SK-N-MC (cell line): Measurements from ENCODE around the gene ZBTB38.
A peak's percentile ranks its signal among the peaks of the same experiment; 100 is the strongest.

Experiments
- DNase-seq: peaks from one replicate; pipeline ENCODE4 v3.0.0-alpha.2; 2011; ENCODE audit warnings: low read depth, low spot score
- H3K27ac ChIP-seq: fragments of 200-600 bp; sonication (generic); 2 replicates; pipeline ENCODE4 v1.5.1; 2016; ENCODE audit warnings: mixed run types
- H3K36me3 ChIP-seq: fragments of 200-600 bp; sonication (generic); 2 replicates; pipeline ENCODE4 v1.6.1; 2017; ENCODE audit warnings: antibody characterized with exemption, low read length, mixed read lengths; ENCODE audit not compliant: insufficient read depth
- H3K4me3 ChIP-seq: fragments of 200-600 bp; sonication (generic); 2 replicates; pipeline ENCODE4 v1.5.1; 2016
- H3K9ac ChIP-seq: fragments of 200-600 bp; sonication (generic); 2 replicates; pipeline ENCODE4 v1.8.0; 2017; ENCODE audit warnings: mixed run types, mixed read lengths; ENCODE audit not compliant: insufficient read length
- H3K9me3 ChIP-seq: fragments of 200-600 bp; sonication (generic); 2 replicates; pipeline ENCODE4 v1.6.1; 2017; ENCODE audit warnings: low read depth, mild to moderate bottlenecking, antibody characterized with exemption, low read length, moderate library complexity, mixed read lengths
- EZH2 ChIP-seq: fragments of 200-600 bp; sonication (generic); IDR thresholded peaks from one replicate; pipeline ENCODE4 v1.6.1; 2017; ENCODE audit warnings: antibody characterized with exemption
- FOXP2 ChIP-seq: optimal IDR thresholded peaks from 2 replicates; pipeline ENCODE3; 2011; ENCODE audit warnings: mild to moderate bottlenecking, moderate library complexity; ENCODE audit not compliant: insufficient read depth; ENCODE audit errors: extremely low read length, control extremely low read depth
- POLR2AphosphoS5 ChIP-seq: IDR thresholded peaks from 2 replicates; pipeline ENCODE4 v1.6.1; 2012; ENCODE audit warnings: mild to moderate bottlenecking, low read depth, low read length, borderline replicate concordance

ZBTB38 gene

GRCh38 chr3:141354517-141354916 lies 13.8 kb upstream of the ZBTB38 start:
- Histone ChIP-seq H3K4me3 (no peak overlapping the region), H3K9me3 (no peaks in the 10 kb centered on the region), H3K36me3 (no peaks in the 10 kb centered on the region), H3K27ac (no peak overlapping the region), H3K9ac (no peak overlapping the region)
- DNase-seq: no peak
- TF ChIP-seq EZH2 (no peak), POLR2AphosphoS5 (no peak), FOXP2 (no peak)

- TF ChIP-seq POLR2AphosphoS5 (no peak), FOXP2 (no peak), EZH2 (no peak)
- Histone ChIP-seq H3K36me3 (no peaks in the 10 kb centered on the region), H3K4me3 (no peak overlapping the region), H3K27ac (no peak overlapping the region), H3K9ac (no peak overlapping the region), H3K9me3 (no peaks in the 10 kb centered on the region)
- DNase-seq: no peak
Measured at GRCh38 chr3:141355242-141355641, 13.1 kb upstream of the ZBTB38 start.

- Histone ChIP-seq H3K36me3 (no peaks in the 10 kb centered on the region), H3K27ac (no peak overlapping the region), H3K9ac (no peak overlapping the region), H3K9me3 (no peaks in the 10 kb centered on the region), H3K4me3 (no peak overlapping the region)
- TF ChIP-seq EZH2 (no peak), POLR2AphosphoS5 (no peak), FOXP2 (no peak)
- no peak for DNase-seq
Measured at GRCh38 chr3:141356046-141356445, 12.3 kb upstream of the ZBTB38 start.

- Histone ChIP-seq H3K27ac (no peak overlapping the region), H3K4me3 (no peak overlapping the region), H3K36me3 (no peaks in the 10 kb centered on the region), H3K9me3 (no peaks in the 10 kb centered on the region), H3K9ac (no peak overlapping the region)
- peak; percentile 62 for DNase-seq
- TF ChIP-seq EZH2 (no peak), POLR2AphosphoS5 (no peak), FOXP2 (no peak)
Measured at GRCh38 chr3:141360888-141361598, 7.3 kb upstream of the ZBTB38 start.

GRCh38 chr3:141362736-141363135 lies 5.6 kb upstream of the ZBTB38 start:
- H3K4me3 ChIP-seq: no peak overlapping the region
- no peak for DNase-seq
- no peaks in the 10 kb centered on the region for H3K9me3 ChIP-seq
- H3K36me3 ChIP-seq: no peaks in the 10 kb centered on the region
- TF ChIP-seq EZH2 (no peak), POLR2AphosphoS5 (no peak), FOXP2 (no peak)
- H3K9ac ChIP-seq: no peak overlapping the region
- H3K27ac ChIP-seq: no peak overlapping the region

GRCh38 chr3:141365201-141365600 lies 3.1 kb upstream of the ZBTB38 start:
- Histone ChIP-seq H3K36me3 (no peaks in the 10 kb centered on the region), H3K9me3 (no peaks in the 10 kb centered on the region), H3K4me3 (no peak overlapping the region), H3K27ac (no peak overlapping the region), H3K9ac (no peak overlapping the region)
- TF ChIP-seq EZH2 (no peak), POLR2AphosphoS5 (no peak), FOXP2 (no peak)
- no peak for DNase-seq

- peak overlapping the region; percentile 72 for H3K27ac ChIP-seq
- H3K36me3 ChIP-seq: no peaks in the 10 kb centered on the region
- H3K9ac ChIP-seq: peak overlapping the region; percentile 4
- no peak for TF ChIP-seq FOXP2
- TF ChIP-seq POLR2AphosphoS5: no peak
- no peak for TF ChIP-seq EZH2
- H3K9me3 ChIP-seq: no peaks in the 10 kb centered on the region
- DNase-seq: no peak
- H3K4me3 ChIP-seq: peak overlapping the region; percentile 13
Measured at GRCh38 chr3:141366285-141367037, 1.8 kb upstream of the ZBTB38 start.

GRCh38 chr3:141367038-141367730 lies 1.1 kb upstream of the ZBTB38 start:
- no peaks in the 10 kb centered on the region for H3K36me3 ChIP-seq
- H3K27ac ChIP-seq: peak overlapping the region; percentile 72; the same call in 1 of the 2 replicates
- H3K4me3 ChIP-seq: no peak overlapping the region
- no peak for TF ChIP-seq POLR2AphosphoS5
- TF ChIP-seq FOXP2: no peak
- TF ChIP-seq EZH2: no peak
- H3K9ac ChIP-seq: no peak overlapping the region
- H3K9me3 ChIP-seq: no peaks in the 10 kb centered on the region
- no peak for DNase-seq
